ENCODE results near the gene CRLF2.
"Not testable (repeated sequence)": the region's sequence is repeated elsewhere in the genome, so short reads cannot be mapped to it uniquely, and the experiment has no call there.

CRLF2 gene, protein sequence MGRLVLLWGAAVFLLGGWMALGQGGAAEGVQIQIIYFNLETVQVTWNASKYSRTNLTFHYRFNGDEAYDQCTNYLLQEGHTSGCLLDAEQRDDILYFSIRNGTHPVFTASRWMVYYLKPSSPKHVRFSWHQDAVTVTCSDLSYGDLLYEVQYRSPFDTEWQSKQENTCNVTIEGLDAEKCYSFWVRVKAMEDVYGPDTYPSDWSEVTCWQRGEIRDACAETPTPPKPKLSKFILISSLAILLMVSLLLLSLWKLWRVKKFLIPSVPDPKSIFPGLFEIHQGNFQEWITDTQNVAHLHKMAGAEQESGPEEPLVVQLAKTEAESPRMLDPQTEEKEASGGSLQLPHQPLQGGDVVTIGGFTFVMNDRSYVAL

DNA sequence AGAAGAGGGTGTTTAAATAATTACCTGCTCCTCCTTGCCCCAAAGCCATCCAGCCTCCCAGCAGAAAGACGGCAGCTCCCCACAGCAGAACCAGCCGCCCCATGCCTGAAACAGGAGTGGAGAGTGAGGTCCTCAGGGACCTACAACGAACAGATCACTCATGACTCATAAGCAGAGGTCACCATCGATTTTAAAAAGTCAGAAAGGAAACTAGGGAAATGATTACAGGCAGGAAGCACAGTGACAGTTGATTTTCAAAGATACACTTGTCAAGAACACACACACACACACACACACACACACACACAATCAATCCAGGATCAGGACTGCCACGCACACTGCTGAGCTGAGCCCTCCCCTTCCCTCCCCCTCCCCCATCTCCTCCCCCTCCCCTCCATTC lies at the start of gene CRLF2:
CRLF2 (minus strand) TSS at position 118 of the 400 bp plus-strand sequence; CDS start at position 103, 15 bp downstream.
- DNase-seq (ENCODE audit: low read depth in 2 of 2) = no peak

DNA sequence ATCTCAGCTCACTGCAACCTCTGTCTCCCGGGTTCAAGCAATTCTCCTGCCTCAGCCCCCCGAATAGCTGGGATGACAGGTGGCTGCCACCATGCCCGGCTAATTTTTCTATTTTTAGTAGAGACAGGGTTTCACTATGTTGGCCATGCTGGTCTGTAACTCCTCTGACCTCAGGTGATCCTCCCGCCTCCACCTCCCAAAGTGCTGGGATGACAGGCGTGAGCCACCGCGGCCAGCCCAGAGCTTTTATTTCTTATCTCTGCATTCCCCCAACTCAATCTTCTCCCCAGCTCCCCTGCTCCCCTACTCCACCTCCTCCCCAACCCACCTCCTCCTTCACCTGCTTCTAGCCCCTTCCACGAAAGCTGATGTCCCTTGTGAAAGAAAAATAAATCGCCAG lies 49.3 kb upstream of the CRLF2 start:
- DNase-seq (ENCODE audit: low read depth in 2 of 2) = not testable (repeated sequence)

DNA sequence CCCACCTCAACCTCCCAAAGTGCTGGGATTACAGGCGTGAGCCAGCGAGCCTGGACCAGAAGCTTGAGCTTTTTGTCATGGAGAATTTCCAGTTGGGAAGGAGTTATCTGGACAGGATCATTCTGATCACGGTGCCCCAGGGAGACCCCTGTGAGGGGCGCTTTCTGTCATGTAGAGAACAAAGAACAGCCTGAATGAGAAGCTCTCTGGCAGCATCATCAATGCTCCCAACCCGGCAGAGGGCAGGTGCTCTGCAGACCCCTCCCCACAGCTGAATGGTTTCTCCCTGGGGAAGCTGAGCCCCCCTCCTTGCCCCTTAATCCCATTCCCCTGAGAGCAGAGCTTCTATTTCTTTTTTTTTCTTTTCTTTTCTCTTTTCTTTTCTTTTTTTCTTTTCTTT lies 48.8 kb upstream of the CRLF2 start:
- no peak for DNase-seq (ENCODE audit: low read depth in 2 of 2)

DNA sequence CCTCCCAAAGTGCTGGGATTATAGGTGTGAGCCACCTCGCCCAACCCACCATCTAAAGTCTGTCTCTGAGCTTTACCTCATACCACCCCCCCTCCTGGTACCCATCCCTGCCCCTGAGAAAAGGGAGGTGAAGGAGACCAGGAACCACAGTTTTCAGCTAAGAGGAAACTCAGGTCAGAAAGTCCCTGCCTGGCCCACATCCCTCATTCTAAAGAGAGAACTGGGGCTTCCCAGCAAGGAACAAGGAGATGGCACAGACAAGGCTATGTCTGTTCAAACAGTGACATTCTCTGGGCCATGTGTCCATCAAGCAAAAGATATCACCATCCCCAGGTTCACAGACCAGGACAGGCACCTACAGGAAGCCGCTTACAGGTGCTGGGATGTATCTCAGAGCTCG lies 40.4 kb upstream of the CRLF2 start:
- DNase-seq (ENCODE audit: low read depth in 2 of 2) = no peak

DNA sequence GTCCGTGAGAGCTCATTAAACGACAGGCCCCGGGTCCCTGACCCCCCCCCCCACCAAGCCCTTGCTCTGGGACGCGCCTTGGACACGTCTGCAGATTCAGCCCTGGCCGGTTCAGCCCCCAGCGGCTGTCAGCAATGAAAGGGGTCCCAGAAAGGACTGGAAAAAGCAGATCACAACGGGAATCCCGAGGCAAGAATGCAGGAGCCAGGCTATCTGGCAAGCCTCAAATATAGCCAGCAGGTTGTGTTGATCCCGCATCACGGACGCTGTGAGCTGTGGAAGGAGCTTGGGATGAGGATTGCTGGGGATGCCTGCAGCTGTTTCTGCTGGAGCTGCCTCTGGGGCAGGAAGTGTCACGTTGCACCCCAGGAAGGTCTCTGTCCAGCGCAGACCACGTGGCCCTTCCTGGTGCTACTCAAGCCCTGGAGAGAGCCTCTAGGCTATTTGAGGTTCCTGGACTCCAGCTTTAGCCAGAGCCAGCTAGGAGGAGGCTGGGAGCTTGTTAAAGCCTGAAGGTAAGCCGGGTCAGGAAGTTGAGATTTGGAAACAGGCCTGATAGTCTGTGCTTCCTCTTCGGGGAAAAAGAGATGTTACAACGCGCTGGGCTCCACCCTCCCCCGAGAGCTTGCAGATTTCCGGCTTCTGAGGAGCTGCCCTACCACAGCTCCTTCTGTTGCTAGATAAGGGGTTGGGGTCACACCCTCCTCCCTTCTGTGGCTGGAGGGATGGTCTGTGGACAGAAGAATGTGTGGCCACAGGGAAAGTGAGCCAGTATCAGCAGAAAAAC lies 36.8 kb upstream of the CRLF2 start:
- peak; percentile 19 to 40 for DNase-seq (ENCODE audit: low read depth in 2 of 2)

DNA sequence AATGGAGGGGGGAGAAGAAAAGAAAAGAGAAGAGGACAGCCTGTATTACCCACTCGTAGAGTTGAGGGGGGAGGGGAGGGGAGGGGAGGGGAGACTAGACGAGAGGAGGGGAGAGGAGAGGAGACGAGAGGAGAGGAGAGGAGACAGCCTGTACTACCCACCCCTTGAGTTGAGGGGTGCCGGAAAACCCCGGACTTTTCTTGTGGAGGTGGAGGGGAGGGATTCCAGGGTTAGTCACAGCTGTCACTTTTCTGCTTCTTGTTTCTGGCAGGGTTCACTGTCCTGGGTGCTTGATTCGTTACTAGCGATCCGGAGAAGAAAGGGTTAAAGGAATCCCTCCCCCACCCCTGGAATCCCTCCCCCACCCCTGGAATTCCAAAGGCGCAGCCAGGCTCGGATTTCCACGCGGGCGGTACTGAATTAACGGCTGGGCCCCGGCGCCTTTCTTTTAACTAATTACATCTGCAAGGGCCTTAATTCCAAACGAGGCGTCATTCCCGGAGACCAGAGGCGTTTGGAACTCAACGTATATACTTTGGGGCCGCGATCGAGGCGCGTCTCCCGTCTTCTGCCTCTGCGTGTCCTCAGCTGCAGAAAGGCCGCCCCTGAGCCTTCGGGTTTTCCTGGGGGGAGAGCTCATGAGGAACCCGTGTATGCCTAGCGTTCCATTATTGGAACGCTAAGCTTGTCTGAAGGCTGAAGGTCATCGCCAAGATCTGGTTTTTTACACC lies 36.0 kb upstream of the CRLF2 start:
- DNase-seq (ENCODE audit: low read depth in 2 of 2) = no peak

DNA sequence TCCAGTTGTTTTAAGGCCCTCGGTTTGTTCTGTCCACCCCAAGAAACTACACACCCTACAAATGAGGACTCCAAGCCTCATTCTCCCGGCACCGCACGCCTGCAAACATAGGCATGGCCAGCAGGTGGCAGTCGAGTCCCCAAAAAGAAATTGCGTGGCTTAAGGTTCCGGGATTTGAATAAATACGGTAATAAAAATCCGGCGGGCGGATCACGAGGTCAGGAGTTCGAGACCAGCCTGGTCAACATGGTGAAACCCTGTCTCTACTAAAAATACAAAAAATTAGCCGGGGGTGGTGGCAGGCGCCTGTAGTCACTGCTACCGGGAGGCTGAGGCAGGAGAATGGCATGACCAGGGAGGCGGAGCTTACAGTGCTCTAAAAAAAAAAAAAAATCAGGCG lies 34.4 kb upstream of the CRLF2 start:
- DNase-seq (ENCODE audit: low read depth in 2 of 2) = peak; percentile 42 to 64

DNA sequence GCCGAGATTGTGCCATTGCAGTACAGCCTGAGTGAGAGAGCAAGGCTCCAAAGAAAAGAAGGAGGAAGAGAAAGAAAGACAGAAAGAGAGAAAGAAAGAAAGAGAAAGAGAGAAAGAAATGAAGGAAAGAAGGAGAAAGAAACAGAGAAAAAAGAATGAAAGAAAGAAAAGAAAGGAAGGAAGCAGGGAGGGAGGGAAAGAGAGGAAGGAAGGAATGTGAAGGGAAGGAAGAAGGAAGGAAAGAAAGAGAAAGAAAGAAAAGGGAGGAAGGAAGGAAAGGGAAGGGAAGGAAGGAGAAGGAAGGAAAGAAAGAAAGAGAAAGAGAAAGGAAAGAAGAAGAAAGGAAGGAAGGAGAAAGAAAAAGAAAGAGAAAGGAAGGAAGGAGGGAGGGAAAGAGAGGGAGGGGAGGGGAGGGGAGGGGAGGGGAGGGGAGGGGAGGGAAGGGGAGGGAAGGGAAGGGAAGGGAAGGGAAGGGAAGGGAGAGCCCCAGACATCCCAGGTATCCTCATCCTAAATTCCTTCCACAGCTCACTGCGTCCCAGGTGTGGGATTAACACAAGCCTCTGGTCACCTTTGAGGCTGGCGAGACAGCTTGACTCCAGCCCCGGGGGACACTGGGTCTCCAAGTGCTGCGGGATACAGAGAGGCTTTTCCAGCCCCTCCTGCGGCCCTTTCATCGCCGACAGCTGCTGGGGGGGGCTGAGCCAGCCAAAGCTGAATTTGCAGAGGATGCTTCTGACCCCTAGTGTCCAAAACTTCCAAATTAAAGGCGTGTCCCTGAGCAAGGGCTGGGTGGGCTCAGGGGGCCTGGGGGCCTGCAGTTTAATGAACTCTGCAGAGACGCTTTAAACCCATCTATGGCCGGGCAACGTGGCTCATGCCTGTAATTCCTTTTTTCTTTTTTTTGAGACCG lies 32.0 kb upstream of the CRLF2 start:
- no peak for DNase-seq (ENCODE audit: low read depth in 2 of 2)

DNA sequence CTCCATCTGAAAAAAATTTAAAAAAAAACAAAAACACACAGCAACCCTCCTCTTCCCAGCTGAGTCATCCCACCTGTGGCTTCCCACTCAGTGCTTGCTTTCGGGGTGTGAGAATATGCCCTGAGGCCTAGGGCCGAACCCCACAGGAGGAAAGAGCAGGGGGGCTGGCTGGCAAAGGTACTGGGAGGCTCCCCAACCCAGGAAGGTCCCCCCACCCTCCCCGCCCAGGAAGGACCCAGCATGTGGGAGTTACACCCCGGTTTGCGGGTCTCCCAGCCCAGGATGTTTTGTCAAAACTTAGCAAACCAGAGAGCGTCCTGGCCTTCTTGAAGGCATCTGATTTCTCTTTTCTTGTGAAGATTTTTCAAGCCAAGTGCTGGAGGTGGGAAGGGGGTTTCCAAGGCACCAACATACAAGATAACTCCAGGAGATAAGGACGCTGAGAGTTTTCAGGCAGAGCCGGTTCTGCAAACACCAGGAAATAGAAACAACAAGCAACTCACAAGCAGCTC lies 30.5 kb upstream of the CRLF2 start:
- DNase-seq (ENCODE audit: low read depth in 2 of 2) = no peak

DNA sequence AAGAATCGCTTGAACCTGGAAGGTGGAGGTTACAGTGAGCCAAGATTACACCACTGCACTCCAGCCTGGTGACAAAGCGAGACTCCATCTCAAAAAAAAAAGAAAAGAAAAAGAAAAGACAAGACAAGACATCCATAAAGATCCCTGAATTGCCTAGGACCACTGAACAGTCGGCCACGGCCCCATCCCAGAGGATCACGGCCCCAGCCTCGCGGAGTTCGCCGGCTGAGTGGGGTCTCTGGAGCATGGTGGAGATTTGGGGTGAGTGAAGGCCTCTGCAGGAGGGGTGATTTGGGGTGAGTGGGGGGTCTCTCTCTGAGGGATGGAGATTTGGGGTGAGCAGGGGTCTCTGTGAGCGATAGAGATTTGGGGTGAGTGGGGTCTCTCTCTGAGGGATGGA lies 28.1 kb upstream of the CRLF2 start:
- DNase-seq (ENCODE audit: low read depth in 2 of 2) = not testable (repeated sequence)

DNA sequence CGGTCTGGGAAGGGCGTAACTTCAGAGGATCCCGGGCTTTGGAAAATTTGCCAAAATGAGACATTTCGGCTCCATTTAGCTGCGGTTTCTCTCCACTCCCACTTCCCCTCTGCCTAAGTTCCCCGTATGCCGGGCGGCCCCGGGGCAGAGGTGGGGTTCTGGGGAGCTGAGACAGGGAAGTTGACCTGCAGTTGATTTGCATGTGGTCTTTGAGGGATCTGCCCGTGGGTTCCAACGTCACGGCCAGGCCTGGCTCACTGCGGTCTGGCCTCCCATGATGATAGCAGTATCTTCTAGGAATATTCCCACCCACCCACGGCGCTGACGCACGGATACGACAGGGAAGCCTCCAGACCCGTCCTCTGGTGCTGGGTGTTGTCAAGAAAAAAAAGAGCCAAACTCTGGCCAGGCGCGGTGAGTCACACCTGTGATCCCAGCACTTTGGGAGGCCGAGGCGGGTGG lies 27.3 kb upstream of the CRLF2 start:
- peak in 1 of 2 donors; percentile 43 for DNase-seq (ENCODE audit: low read depth in 2 of 2)

DNA sequence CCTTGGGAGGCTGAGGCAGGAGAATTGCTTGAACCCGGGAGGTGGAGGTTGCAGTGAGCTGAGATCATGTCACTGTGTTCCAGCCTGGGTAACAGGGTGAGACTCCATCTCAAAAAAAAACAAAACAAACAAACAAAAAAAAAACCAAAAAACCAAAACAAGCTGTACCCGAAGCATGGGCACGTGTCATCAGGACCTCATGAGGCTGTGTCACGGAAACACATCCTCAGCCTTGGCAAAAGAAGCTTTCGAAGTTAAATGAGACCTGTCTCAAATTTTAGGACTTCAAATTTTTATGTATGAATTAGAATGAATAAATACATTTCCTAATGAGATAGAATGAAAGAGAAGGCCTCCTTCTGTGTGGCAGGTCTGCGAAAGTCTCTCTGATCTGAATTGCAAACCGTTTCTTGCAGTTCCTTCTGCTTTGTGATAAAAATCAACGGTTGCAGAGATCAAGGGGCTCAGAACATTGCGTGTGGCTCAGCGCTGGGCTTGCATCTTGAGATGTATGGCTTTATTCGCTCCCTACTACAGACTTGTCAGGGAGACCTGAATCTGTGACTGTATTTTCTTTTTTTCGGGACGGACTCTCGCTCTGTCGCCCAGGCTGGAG lies 19.5 kb upstream of the CRLF2 start:
- no peak for DNase-seq (ENCODE audit: low read depth in 2 of 2)

DNA sequence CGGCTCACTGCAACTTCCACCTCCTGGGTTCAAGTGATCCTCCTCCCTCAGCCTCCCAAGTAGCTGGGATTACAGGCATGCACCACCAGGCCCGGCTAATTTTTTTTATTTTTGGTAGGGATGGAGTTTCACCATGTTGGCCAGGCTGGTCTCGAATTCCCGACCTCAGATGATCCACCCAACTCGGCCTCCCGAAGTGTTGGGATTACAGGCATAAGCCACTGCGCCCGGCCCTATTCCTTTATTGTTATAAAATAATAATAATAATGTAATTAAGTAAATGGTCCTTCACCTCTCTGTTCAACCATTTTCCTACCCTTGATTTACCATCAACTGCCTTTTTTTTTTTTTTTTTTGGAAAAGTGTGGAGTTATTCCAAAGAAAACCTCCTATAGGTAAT lies 15.7 kb upstream of the CRLF2 start:
- DNase-seq (ENCODE audit: low read depth in 2 of 2) = not testable (repeated sequence)

DNA sequence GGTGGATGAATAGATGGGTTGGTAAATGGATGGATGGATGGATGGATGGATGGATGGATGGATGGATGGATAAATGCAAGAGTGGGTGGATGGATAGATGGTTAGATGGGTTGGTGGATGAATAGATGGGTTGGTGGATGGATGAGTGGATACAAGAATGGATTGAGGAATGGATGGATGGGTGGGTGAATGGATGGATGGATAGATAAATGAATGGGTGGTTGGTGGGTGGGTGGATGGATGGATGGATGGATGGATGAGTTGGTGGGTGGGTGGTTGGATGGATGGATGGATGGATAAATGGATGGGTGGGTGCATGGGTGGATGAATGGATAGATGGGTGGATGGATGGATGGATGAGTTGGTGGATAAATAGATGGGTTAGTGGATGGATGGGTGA lies 13.8 kb upstream of the CRLF2 start:
- DNase-seq (ENCODE audit: low read depth in 2 of 2) = no peak

DNA sequence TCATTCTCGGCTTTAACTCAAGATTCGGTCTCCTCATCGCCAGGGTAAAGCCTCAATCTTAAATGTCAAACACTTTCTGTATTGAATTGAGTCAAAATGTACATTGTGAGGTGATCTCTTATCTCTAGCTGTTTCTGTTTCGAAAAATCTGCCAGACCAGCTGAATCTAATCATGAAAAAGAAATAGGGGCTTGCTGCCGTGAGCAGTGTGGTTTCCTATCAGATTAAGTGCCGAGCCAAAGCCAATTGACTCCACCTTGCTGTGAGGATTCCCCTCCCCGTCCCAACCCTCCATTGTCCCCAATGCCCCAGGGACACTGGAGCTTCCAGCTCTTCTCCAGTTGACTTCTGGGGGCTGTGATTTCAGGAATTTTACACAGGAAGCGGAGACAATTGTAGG lies 12.5 kb upstream of the CRLF2 start:
- no peak for DNase-seq (ENCODE audit: low read depth in 2 of 2)

DNA sequence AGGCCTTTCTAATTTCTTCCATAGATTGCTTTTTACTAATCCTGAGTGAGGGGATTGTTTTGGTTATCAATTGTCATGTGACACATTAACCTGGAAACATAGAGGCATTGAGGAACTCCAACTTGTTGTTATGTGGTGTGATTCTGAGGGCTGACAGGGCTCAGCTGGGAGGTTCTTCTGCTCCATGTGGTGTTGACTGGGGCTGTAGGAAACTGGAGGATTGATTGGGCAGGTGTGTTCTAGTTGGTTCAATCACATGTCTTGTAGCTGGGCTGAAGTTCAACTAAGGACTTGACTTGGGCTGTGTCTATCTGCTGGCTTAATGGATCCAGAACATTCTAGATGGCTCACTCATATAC lies 10.8 kb upstream of the CRLF2 start:
- DNase-seq (ENCODE audit: low read depth in 2 of 2) = no peak

DNA sequence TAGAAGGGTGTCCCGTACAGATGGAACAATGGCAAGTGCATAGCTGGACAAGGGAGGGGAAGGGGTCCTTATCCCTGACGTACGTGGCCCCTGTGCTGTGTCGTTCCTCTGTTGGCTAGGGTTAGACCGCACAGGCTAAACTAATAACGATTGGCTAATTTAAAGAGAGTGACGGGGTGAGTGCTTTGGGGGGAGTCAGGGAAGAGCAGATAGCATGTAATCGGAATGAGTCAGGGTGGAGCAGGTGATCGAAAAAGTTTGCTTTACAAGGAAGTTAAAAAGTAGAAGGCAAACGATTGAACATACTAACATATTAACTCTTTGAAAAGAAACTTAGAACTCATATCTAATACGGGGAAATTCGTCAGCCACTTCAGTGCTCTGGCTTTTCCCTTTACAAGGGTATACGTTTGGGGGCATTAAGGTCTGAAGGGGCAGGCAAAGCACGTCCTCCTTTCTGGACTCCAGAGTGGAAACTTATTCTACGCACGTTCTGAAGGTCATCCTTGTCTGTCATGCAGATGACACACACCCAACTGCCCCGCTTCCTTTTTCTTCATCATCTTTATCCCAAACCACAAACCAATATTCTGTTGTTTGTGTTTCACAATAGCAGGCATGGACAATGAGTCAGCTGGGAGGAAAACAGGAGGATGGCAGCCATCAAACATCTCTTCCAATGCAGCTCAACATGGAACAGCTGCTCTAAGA lies 10.2 kb upstream of the CRLF2 start:
- no peak for DNase-seq (ENCODE audit: low read depth in 2 of 2)

DNA sequence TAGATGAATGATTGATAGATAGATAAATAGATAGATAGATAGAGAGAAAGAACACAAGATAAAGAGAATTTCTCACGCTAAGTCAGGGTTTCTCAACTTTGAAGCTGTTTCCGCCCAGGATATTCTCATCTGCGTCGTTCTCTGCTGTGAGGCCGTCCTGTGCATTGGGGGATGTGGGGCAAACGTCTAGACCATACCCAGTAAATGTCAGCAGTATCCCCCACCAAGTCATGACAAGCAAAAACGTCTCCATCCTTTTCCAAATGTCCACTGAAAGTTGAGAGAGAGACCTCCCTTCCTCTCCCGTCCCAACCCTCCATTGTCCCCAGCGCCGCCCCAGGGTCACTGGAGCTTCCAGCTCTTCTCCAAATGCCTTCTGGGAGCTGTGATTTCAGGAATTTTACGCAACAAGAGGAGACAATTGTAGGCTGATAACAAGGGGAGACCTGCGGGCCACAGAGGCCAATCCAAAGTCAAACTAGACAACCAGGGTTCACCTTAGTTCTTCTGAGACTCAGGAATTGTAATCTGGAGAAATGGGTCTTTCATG lies 8.9 kb upstream of the CRLF2 start:
- DNase-seq (ENCODE audit: low read depth in 2 of 2) = no peak

DNA sequence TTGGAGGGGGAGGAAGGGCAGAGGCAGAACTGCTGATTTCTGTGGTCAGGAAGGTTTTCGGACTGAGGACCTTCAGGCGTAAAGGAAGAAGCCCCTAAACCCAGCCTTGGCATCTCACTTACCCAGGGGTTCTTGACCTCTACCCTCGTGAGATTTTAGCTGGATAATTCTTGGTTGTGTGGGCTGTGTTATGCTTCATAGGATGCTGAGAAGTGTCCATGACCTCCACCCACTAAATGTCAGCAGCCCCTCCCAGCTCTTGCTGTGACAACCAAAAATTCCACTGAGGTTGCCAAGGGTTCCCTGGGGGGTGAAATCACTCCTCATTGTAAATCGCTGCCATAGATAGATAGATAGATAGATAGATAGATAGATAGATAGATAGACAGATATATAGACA lies 5.8 kb upstream of the CRLF2 start:
- no peak for DNase-seq (ENCODE audit: low read depth in 2 of 2)

All from stimulated activated CD8-positive, alpha-beta memory T cell treated with anti-CD3 and anti-CD28 coated beads, Interleukin-7, amount 100 ng/mL, for 4 hours (primary cell).